Measurements from ENCODE around the gene RNU6-9. TPM values are rescaled to one million over a fixed set of nuclear protein-coding genes. Genes with fewer than 3 reads are reported as not detected.
"Not testable (repeated sequence)": the region's sequence is repeated elsewhere in the genome, so short reads cannot be mapped to it uniquely, and the experiment has no call there.

The RNU6-9 gene
- total RNA-seq, 2 experiments from 2014 or later = not detected

DNA sequence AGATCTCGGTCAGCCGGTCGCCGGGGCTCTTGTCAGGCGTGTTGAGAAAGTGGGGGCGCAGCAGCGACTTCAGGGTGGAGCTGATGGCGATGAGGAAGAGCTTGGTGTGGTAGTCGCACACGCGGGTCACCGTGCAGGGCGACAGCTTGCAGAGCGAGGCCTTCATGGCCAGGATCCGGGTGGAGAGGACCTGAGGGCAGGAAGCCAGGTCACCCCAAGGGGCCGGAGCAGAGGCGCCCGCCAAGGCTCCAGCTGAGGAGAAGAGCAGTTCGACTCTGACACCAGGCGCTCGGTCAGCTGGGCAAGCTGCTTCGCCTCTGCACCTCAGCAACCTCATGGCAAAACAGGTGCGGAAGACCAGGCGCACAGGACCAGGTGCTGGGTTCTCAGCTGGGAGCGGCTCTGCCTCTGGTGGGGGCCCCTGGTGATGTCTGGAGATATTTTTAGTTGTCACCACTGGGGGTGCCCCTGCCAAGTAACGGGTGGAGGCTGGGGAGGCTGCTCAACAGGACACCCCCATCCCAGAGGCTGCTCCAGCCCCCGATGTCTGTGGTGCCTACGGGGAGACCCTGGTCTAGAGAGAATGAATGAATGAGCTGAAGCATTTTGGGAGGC is 17.9 kb upstream of the RNU6-9 start:
- Mint-ChIP-seq H3K36me3 (ENCODE audit: low read depth) (peaks cover 4% of the 10 kb centered on the region), H3K4me3 (no peak overlapping the region), H3K27ac (no peak overlapping the region), H3K9me3 (no peaks in the 10 kb centered on the region), H3K4me1 (ENCODE audit: low read depth) (peaks cover 8% of the 10 kb centered on the region), H3K27me3 (ENCODE audit: low read depth) (no peaks in the 10 kb centered on the region)
- intact Hi-C loops (cut with micrococcal nuclease) = no loop called here
- no peak for DNase-seq
- CTCF ChIA-PET = interaction anchor here (0.5 kb wide), 1 partner anchor 249 kb away, joined by 5 read pairs; no protein-coding TSS in a partner anchor

DNA sequence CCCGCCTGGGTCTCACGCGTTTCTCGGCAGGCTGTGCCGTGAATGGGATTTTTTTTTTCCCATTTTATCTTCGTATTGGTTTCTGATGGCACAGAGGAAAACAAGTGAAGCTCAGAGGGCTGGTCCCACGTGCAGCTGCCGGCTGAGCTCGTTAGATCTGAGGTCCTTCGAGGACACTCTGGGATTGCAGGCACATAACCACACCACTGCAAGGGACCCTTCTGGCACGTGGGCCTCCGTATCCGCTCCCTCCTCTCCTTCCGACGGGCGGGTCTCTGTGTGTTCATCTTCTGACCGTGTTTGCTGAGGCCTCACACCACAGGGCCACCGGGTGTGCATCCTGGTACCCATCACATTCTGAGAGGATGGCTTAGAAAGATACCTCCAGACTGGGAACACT is 17.2 kb upstream of the RNU6-9 start:
- DNase-seq = no peak
- Mint-ChIP-seq H3K4me1 (ENCODE audit: low read depth) (peaks cover 8% of the 10 kb centered on the region), H3K27me3 (ENCODE audit: low read depth) (no peaks in the 10 kb centered on the region), H3K36me3 (ENCODE audit: low read depth) (peaks cover 3% of the 10 kb centered on the region), H3K27ac (no peak overlapping the region), H3K4me3 (no peak overlapping the region), H3K9me3 (no peaks in the 10 kb centered on the region)
- intact Hi-C loops (cut with micrococcal nuclease) = no loop called here
- CTCF ChIA-PET = no interaction called here

DNA sequence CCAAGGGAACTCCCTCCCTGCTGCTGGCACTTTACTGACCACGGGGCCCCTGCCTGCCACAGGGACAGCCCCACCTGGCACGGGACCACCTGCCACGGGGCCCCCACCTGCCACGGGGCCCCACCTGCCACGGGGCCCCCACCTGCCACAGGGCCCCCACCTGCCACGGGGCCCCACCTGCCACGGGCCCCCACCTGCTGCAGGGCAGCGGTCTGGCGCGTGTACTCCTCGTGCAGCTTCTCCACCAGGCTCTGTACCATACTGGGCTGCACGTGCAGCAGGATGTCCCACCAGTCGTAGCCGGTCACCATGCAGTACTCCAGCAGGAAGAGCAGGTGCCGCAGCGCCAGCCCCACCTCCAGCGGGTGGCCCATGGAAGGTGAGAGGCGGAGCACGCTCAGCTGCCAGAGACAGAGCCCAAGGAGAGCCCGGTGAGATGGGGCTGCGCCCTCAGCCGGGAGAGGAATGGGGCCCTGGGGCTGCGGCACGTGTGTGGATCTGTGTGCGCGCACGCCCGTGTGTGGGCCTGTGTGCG is 16.4 kb upstream of the RNU6-9 start:
- Mint-ChIP-seq H3K36me3 (ENCODE audit: low read depth) (peaks cover 4% of the 10 kb centered on the region), H3K4me1 (ENCODE audit: low read depth) (peaks cover 8% of the 10 kb centered on the region), H3K27me3 (ENCODE audit: low read depth) (no peaks in the 10 kb centered on the region), H3K4me3 (no peak overlapping the region), H3K9me3 (no peaks in the 10 kb centered on the region), H3K27ac (no peak overlapping the region)
- CTCF ChIA-PET = no interaction called here
- intact Hi-C loops (cut with micrococcal nuclease) = no loop called here
- no peak for DNase-seq

DNA sequence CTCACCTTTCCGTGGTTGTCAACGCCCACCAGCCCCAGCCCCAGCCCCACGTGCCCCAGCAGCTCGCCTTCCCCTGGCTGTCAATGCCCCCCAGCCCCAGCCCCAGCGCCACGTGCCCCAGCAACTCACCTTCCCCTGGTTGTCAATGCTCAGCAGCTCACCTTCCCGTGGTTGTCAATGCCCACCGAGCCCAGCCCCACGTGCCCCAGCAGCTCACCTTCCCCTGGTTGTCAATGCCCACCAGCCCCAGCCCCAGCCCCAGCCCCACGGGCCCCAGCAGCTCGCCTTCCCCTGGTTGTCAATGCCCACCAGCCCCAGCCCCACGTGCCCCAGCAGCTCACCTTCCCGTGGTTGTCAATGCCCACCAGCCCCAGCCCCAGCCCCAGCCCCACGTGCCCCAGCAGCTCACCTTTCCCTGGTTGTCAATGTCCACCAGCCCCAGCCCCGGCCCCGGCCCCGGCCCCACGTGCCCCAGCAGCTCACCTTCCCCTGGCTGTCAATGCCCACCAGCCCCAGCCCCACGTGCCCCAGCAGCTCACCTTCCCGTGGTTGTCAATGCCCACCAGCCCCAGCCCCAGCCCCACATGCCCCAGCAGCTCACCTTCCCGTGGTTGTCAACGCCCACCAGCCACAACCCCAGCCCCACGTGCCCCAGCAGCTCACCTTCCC is 15.2 kb upstream of the RNU6-9 start:
- CTCF ChIA-PET; H3K27ac Mint-ChIP-seq; intact Hi-C loops (cut with micrococcal nuclease); H3K4me3 Mint-ChIP-seq; DNase-seq; H3K4me1 Mint-ChIP-seq (ENCODE audit: low read depth); H3K27me3 Mint-ChIP-seq (ENCODE audit: low read depth); H3K36me3 Mint-ChIP-seq (ENCODE audit: low read depth); H3K9me3 Mint-ChIP-seq: not testable (repeated sequence)

DNA sequence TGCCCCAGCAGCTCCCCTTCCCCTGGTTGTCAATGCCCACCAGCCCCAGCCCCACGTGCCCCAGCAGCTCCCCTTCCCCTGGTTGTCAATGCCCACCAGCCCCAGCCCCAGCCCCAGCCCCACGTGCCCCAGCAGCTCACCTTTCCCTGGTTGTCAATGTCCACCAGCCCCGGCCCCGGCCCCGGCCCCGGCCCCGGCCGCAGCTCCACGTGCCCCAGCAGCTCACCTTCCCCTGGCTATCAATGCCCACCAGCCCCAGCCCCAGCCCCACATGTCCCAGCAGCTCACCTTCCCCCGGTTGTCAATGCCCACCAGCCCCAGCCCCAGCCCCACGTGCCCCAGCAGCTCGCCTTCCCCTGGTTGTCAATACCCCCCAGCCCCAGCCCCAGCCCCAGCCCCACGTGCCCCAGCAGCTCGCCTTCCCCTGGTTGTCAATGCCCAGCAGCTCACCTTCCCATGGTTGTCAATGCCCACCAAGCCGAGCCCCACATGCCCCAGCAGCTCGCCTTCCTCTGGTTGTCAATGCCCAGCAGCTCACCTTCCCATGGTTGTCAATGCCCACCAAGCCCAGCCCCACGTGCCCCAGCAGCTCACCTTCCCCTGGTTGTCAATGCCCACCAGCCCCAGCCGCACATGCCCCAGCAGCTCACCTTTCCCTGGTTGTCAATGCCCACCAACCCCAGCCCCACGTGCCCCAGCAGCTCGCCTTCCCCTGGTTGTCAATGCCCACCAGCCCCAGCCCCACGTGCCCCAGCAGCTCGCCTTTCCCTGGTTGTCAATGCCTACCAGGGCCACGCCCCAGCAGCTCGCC is 14.3 kb upstream of the RNU6-9 start:
- DNase-seq; intact Hi-C loops (cut with micrococcal nuclease); H3K27me3 Mint-ChIP-seq (ENCODE audit: low read depth); H3K4me3 Mint-ChIP-seq; H3K27ac Mint-ChIP-seq; H3K4me1 Mint-ChIP-seq (ENCODE audit: low read depth); H3K9me3 Mint-ChIP-seq: not testable (repeated sequence)
- CTCF ChIA-PET = interaction anchor here (1.2 kb wide), 1 partner anchor 109 kb away, joined by 3 read pairs; no protein-coding TSS in a partner anchor
- peaks cover 10% of the 10 kb centered on the region for H3K36me3 Mint-ChIP-seq (ENCODE audit: low read depth)

DNA sequence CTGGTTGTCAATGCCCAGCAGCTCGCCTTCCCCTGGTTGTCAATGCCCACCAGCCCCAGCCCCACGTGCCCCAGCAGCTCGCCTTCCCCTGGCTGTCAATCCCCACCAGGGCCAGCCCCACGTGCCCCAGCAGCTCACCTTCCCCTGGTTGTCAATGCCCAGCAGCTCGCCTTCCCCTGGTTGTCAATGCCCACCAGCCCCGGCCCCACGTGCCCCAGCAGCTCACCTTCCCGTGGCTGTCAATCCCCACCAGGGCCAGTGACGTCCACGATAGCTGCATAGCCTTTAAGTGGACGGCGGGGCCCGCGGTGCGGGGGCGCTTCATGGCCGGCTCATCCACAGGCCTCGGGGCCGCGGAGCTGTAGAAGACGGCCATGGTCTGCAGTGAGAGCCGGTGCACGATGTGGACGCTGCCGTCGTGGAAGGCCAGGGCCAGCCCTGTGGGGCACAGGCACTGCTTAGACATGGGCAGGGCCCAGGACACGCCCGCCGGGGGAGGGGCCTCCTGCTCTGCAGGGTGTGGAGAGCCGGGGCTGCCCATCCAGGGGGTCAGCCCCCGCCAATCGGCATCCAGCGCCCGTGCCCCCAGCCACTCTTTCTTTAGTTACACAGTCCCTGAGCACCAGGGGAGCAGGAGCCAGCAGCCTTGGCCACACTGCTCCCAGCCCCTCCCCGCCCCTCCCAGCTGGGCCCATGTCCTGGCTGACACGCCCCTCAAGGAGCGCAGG is 13.4 kb upstream of the RNU6-9 start:
- intact Hi-C loops (cut with micrococcal nuclease) = no loop called here
- Mint-ChIP-seq H3K27me3 (ENCODE audit: low read depth) (no peaks in the 10 kb centered on the region), H3K36me3 (ENCODE audit: low read depth) (peaks cover 11% of the 10 kb centered on the region), H3K27ac (no peak overlapping the region), H3K9me3 (no peaks in the 10 kb centered on the region), H3K4me1 (ENCODE audit: low read depth) (no peaks in the 10 kb centered on the region), H3K4me3 (no peak overlapping the region)
- DNase-seq = no peak
- CTCF ChIA-PET = interaction anchor here (1.2 kb wide), 1 partner anchor 109 kb away, joined by 3 read pairs; no protein-coding TSS in a partner anchor

DNA sequence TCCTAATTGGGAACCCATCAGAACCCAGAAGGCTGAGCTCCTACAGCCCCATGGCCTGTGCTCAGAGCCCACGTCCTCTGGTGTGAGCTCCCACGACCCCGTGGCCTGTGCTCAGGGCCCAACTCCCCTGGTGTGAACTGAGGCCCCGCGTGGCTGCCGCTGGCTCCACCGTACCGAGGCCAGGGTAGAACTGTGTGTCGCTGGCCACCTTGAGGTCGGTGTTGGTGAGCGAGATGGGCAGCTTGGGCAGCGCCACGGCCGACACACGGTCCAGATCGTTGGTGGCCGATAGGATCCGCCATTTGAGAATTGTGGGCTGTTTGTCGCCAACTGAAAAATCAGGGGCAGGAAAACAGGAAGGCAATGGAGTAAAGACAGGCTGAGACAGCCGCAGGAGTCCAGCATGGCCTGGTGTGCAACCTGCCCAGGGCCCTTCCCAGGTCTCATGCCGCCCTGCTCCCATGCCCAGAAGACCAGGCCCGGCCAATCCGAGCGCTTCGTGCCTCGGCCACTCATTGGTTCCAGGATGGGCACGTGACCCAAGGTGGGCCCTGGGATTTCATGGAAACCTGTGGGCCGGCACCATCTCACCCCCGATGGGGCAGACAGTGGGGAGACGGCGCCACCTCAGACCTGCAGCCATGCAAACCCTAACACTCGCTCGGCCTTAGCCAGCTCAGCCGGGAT is 11.8 kb upstream of the RNU6-9 start:
- H3K27ac Mint-ChIP-seq = no peak overlapping the region
- H3K4me1 Mint-ChIP-seq (ENCODE audit: low read depth) = no peaks in the 10 kb centered on the region
- no peak for DNase-seq
- no peaks in the 10 kb centered on the region for H3K9me3 Mint-ChIP-seq
- intact Hi-C loops (cut with micrococcal nuclease) = no loop called here
- H3K4me3 Mint-ChIP-seq = no peak overlapping the region
- no peaks in the 10 kb centered on the region for H3K27me3 Mint-ChIP-seq (ENCODE audit: low read depth)
- peaks cover 12% of the 10 kb centered on the region for H3K36me3 Mint-ChIP-seq (ENCODE audit: low read depth)
- CTCF ChIA-PET = interaction anchor here (0.6 kb wide), 1 partner anchor 355 kb away, joined by 3 read pairs; no protein-coding TSS in a partner anchor

- Mint-ChIP-seq H3K36me3 (ENCODE audit: low read depth) (peaks cover 12% of the 10 kb centered on the region), H3K4me1 (ENCODE audit: low read depth) (no peaks in the 10 kb centered on the region), H3K27ac (no peak overlapping the region), H3K9me3 (no peaks in the 10 kb centered on the region), H3K27me3 (ENCODE audit: low read depth) (no peaks in the 10 kb centered on the region), H3K4me3 (no peak overlapping the region)
- CTCF ChIA-PET = no interaction called here
- DNase-seq = no peak
- intact Hi-C loops (cut with micrococcal nuclease) = no loop called here
Observed at GRCh38 chr19:882871-883497, 10.3 kb upstream of the RNU6-9 start.

GRCh38 chr19:883661-884211 is 9.5 kb upstream of the RNU6-9 start:
- Mint-ChIP-seq H3K27me3 (ENCODE audit: low read depth) (no peaks in the 10 kb centered on the region), H3K9me3 (no peaks in the 10 kb centered on the region), H3K4me1 (ENCODE audit: low read depth) (no peaks in the 10 kb centered on the region), H3K36me3 (ENCODE audit: low read depth) (peaks cover 12% of the 10 kb centered on the region), H3K4me3 (no peak overlapping the region), H3K27ac (no peak overlapping the region)
- DNase-seq = no peak
- intact Hi-C loops (cut with micrococcal nuclease) = no loop called here
- CTCF ChIA-PET = no interaction called here

DNA sequence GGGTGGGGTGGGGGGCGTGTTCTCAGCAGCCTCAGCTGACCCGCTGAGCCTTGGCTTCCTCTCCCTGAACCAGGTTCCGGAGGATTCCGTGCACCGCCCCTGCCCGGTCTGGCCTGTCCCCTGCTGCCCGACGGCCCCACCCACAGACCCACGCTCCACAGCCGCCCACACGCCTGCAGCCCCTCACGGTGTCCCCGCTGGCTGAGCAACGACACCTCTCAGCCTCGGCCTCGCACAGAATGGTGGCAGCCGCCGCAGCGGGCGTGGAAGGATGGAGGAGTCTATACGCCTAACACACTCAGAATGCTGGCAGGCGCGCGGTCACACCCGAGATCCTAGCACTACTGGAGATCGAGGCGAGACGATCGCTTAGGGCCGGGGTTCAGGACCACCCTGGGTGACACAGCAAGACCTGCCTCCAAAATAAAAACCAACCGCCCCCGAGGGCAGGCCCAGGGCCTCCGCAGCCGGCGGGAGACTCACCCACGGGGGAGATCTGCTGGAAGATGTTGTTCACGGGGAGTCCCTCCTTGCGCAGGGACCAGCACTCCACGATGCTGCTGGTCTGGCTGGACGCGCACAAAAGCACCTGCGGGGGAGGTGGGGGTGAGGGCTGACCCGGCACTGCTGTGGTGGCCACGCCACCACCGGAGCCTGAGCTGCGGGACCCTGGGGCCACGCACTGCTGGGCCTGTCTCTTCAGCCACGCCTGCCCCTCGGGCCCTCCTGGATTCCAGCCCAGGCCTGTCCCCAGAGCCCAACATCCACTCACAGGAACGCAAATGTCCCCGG is 8.7 kb upstream of the RNU6-9 start:
- no peak overlapping the region for H3K27ac Mint-ChIP-seq
- H3K4me1 Mint-ChIP-seq (ENCODE audit: low read depth) = no peaks in the 10 kb centered on the region
- peaks cover 14% of the 10 kb centered on the region for H3K36me3 Mint-ChIP-seq (ENCODE audit: low read depth)
- H3K9me3 Mint-ChIP-seq = no peaks in the 10 kb centered on the region
- intact Hi-C loops (cut with micrococcal nuclease) = no loop called here
- H3K27me3 Mint-ChIP-seq (ENCODE audit: low read depth) = no peaks in the 10 kb centered on the region
- CTCF ChIA-PET = no interaction called here
- H3K4me3 Mint-ChIP-seq = no peak overlapping the region
- no peak for DNase-seq

All from activated naive CD4-positive, alpha-beta T cell treated with anti-CD3 and anti-CD28 coated beads for 36 hours (primary cell).